H1 (cell line): Measurements from ENCODE around the gene MOCS1. TPM values are rescaled to one million over a fixed set of nuclear protein-coding genes. Genes with fewer than 3 reads are reported as not detected.

Source experiments
- CBX5 ChIP-seq: fragments of 300-800, 300-1000 bp; sonication (generic); IDR thresholded peaks from 2 replicates; pipeline ENCODE4 v1.7.1; 2016; ENCODE audit warnings: antibody characterized with exemption, low read length, low read depth
- KDM4A ChIP-seq: IDR thresholded peaks from one replicate; pipeline ENCODE4 v1.7.1; 2012; ENCODE audit warnings: low read depth, mild to moderate bottlenecking, moderate library complexity, low read length, inconsistent platforms; ENCODE audit not compliant: severe bottlenecking
- TAF1 ChIP-seq: IDR thresholded peaks from 2 replicates; pipeline ENCODE4 v1.6.1; 2011; ENCODE audit warnings: mild to moderate bottlenecking, low read depth, low read length
- TAF7 ChIP-seq: optimal IDR thresholded peaks from 2 replicates; pipeline ENCODE3; 2011; ENCODE audit warnings: low read depth, mild to moderate bottlenecking, inconsistent platforms, low read length, moderate library complexity, borderline replicate concordance
- TEAD4 ChIP-seq: IDR thresholded peaks from 2 replicates; pipeline ENCODE4 v1.6.1; 2012; ENCODE audit warnings: low read depth, low read length, inconsistent platforms, mixed read lengths
- ZNF274 ChIP-seq: IDR thresholded peaks from 2 replicates; pipeline ENCODE4 v1.7.0; 2012; ENCODE audit warnings: low read length, borderline replicate concordance; ENCODE audit errors: extremely low read depth
- polyA plus RNA-seq, 7 experiments: library from polyadenylated mRNA; depleted of rRNA in 3 of 7; stranded (reverse) in 5 of 7; unstranded in 2 of 7; fragments of >200 nt in 5 of 7; fragments of 200-250 nt in 2 of 7; gene quantifications; 1 replicate in 5 of 7; 2 replicates in 1 of 7; 4 replicates in 1 of 7; pipeline versions ENCODE4 v1.2.1 to v1.2.3, GENCODE V29; 2011 to 2013; ENCODE audit warnings: missing spikeins in 2 of 7, mixed read lengths in 2 of 7
- total RNA-seq: library from RNA; stranded (reverse); fragmentation: NEBNext Ultra II Directional; extraction: Animal tissue kit (Norgen Biotek cat#: 25700); gene quantifications from 2 replicates; pipeline ENCODE4 v1.2.1, GENCODE V29; 2021
- TF ChIP-seq, protein P1 (sequence below): IDR thresholded peaks from 2 replicates; pipeline ENCODE4 v1.6.1; 2012; ENCODE audit warnings: low read length, inconsistent platforms

MOCS1 gene
- total and polyA plus RNA-seq, 2 of the 8 experiments (the other 6 are each of a cell fraction or from before 2014, with no cell fraction given): 13.4 to 19.7 TPM

GRCh38 chr6:39918831-39919230 lies 15.4 kb downstream of the MOCS1 start (continued):
- TF ChIP-seq, protein P1, sequence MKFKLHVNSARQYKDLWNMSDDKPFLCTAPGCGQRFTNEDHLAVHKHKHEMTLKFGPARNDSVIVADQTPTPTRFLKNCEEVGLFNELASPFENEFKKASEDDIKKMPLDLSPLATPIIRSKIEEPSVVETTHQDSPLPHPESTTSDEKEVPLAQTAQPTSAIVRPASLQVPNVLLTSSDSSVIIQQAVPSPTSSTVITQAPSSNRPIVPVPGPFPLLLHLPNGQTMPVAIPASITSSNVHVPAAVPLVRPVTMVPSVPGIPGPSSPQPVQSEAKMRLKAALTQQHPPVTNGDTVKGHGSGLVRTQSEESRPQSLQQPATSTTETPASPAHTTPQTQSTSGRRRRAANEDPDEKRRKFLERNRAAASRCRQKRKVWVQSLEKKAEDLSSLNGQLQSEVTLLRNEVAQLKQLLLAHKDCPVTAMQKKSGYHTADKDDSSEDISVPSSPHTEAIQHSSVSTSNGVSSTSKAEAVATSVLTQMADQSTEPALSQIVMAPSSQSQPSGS: no peak
- TF ChIP-seq TAF7 (no peak), TAF1 (no peak), TEAD4 (no peak), ZNF274 (no peak), CBX5 (no peak), KDM4A (no peak)
- TF ChIP-seq, all 59 proteins: peak for 0
